DND-41 (cell line): Measurements from ENCODE around the gene CD164L2.
"Not testable (repeated sequence)": the region's sequence is repeated elsewhere in the genome, so short reads cannot be mapped to it uniquely, and the experiment has no call there.

ENCODE experiments used
- ATAC-seq: fragments of 200-7000 bp; cut with Tn5 transposase; 3 replicates; pipeline ENCODE4 v1.9.1; 2021; ENCODE audit warnings: low read depth; ENCODE audit not compliant: insufficient read depth
- DNase-seq: peaks from one replicate; pipeline ENCODE4 v3.0.0-alpha.2; 2020
- H2AFZ ChIP-seq: 2 replicates; pipeline ENCODE4 v1.6.0; 2012; ENCODE audit warnings: low read depth, low read length
- H3K27ac ChIP-seq: 2 replicates; pipeline ENCODE4 v1.5.1; 2012; ENCODE audit warnings: low read length, inconsistent platforms
- H3K27me3 ChIP-seq: fragments of 200-600 bp; sonication (generic); 2 replicates; pipeline ENCODE4 v1.6.0; 2012; ENCODE audit warnings: low read length, mild to moderate bottlenecking, inconsistent platforms; ENCODE audit not compliant: insufficient read depth, poor library complexity
- H3K36me3 ChIP-seq: 2 replicates; pipeline ENCODE4 v1.5.1; 2012; ENCODE audit warnings: low read length, inconsistent platforms; ENCODE audit not compliant: insufficient read depth
- H3K4me1 ChIP-seq: 2 replicates; pipeline ENCODE4 v1.5.1; 2012; ENCODE audit warnings: mild to moderate bottlenecking, low read length; ENCODE audit not compliant: insufficient read depth
- H3K4me2 ChIP-seq: 2 replicates; pipeline ENCODE4 v1.6.0; 2012; ENCODE audit warnings: mild to moderate bottlenecking, moderate library complexity, low read length, inconsistent platforms; ENCODE audit not compliant: insufficient read depth
- H3K4me3 ChIP-seq, 2 experiments: fragments of 200-600 bp in 1 of 2; shearing (Covaris generic) in 1 of 2; 2 replicates each; pipeline ENCODE4 v1.5.1; 2012 to 2016; ENCODE audit warnings: inconsistent platforms in 2 of 2, low read length in 2 of 2, mild to moderate bottlenecking in 2 of 2, low read depth in 1 of 2, moderate library complexity in 1 of 2
- H3K79me2 ChIP-seq: 2 replicates; pipeline ENCODE4 v1.6.0; 2012; ENCODE audit warnings: low read length, inconsistent platforms; ENCODE audit not compliant: insufficient read depth
- H3K9ac ChIP-seq: 2 replicates; pipeline ENCODE4 v1.6.0; 2012; ENCODE audit warnings: low read depth, mild to moderate bottlenecking, inconsistent platforms, low read length, moderate library complexity
- H3K9me3 ChIP-seq: 2 replicates; pipeline ENCODE4 v1.5.1; 2012; ENCODE audit warnings: low read length, moderate library complexity, mild to moderate bottlenecking, inconsistent platforms; ENCODE audit not compliant: insufficient read depth, severe bottlenecking
- H4K20me1 ChIP-seq: 2 replicates; pipeline ENCODE4 v1.6.0; 2012; ENCODE audit warnings: low read length; ENCODE audit not compliant: insufficient read depth
- EZH2 ChIP-seq: IDR thresholded peaks from 3 replicates; pipeline ENCODE4 v1.6.1; 2012; ENCODE audit warnings: borderline replicate concordance, low read depth, mild to moderate bottlenecking, moderate library complexity, low read length, inconsistent platforms; ENCODE audit not compliant: severe bottlenecking
- TF ChIP-seq, protein P1 (sequence below): IDR thresholded peaks from 2 replicates; pipeline ENCODE4 v1.5.1; 2012; ENCODE audit warnings: borderline replicate concordance, low read length, moderate library complexity, mild to moderate bottlenecking; ENCODE audit not compliant: poor library complexity, severe bottlenecking; ENCODE audit errors: extremely low read depth

Gene CD164L2

DNA sequence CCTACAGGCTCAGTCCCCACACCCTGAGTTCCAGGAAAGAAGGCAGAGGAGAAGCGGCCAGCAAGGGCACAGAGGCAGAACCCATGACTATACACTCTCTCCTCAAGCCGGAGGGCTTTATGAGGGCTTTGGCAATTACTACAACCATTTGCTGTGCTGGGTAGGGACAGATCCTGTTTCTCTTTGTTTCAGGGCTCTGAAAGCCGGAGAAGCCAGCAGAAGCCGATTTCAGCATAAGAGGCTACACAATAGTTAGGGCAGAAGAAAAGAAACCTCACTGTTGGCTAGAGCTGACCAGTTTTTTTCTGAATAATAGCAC lies 23.2 kb upstream of the CD164L2 start:
- H4K20me1 ChIP-seq, result no peaks in the 10 kb centered on the region
- no peaks in the 10 kb centered on the region for H3K4me1 ChIP-seq
- no peaks in the 10 kb centered on the region for H3K79me2 ChIP-seq
- DNase-seq, result no peak
- H3K4me2 ChIP-seq, result no peak overlapping the region
- no peak for ATAC-seq
- peaks cover 50% of the 10 kb centered on the region for H3K36me3 ChIP-seq
- TF ChIP-seq, protein P1, sequence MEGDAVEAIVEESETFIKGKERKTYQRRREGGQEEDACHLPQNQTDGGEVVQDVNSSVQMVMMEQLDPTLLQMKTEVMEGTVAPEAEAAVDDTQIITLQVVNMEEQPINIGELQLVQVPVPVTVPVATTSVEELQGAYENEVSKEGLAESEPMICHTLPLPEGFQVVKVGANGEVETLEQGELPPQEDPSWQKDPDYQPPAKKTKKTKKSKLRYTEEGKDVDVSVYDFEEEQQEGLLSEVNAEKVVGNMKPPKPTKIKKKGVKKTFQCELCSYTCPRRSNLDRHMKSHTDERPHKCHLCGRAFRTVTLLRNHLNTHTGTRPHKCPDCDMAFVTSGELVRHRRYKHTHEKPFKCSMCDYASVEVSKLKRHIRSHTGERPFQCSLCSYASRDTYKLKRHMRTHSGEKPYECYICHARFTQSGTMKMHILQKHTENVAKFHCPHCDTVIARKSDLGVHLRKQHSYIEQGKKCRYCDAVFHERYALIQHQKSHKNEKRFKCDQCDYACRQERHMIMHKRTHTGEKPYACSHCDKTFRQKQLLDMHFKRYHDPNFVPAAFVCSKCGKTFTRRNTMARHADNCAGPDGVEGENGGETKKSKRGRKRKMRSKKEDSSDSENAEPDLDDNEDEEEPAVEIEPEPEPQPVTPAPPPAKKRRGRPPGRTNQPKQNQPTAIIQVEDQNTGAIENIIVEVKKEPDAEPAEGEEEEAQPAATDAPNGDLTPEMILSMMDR, result no peak
- TF ChIP-seq EZH2, result no peak
- H2AFZ ChIP-seq, result no peak overlapping the region
- no peaks in the 10 kb centered on the region for H3K9me3 ChIP-seq
- H3K27ac ChIP-seq, result no peak overlapping the region
- H3K4me3 ChIP-seq, result no peak overlapping the region
- H3K9ac ChIP-seq, result no peak overlapping the region
- no peaks in the 10 kb centered on the region for H3K27me3 ChIP-seq

DNA sequence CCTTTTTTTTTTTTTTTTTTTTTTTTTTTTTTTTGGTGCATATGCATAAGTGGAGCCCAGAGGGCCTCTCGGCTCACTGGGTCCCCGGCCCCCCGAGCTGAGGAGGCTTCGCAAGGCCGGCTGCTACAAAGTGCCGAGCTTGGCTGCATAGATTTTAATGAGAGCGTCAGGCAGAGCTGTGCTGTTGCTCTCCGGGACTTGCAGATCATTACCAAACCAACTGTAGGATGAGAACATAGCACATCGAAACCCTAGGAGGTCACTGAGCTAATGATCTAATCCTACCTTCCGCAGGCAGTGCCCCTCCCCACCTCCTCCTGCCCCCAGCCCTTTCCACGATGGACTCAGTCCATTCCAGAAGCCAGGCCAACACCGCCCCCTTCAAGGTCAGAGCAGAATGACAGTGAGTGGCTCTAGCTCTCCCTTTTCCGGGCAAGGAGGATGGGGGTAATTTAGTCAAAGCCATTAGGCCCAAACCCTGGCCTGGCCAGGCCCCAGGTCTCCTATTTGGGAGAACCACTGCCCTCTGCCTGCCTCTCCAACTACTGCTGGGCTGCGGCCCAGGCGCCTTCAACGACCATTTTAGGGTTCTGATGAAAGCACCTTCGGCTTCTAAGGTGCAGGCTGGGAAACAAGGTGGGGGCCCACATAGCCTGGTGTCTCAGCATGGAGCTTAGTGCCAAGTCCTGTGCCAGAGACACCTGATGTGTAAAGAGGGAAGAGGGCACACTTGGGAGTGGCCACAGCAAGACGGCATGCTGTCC lies 22.6 kb upstream of the CD164L2 start:
- not testable (repeated sequence) for H3K4me1 ChIP-seq, H3K27ac ChIP-seq, ATAC-seq, H3K9me3 ChIP-seq, H3K9ac ChIP-seq, H3K4me2 ChIP-seq, H4K20me1 ChIP-seq, DNase-seq, H3K27me3 ChIP-seq, H3K4me3 ChIP-seq, H2AFZ ChIP-seq, H3K79me2 ChIP-seq
- peaks cover 45% of the 10 kb centered on the region for H3K36me3 ChIP-seq

DNA sequence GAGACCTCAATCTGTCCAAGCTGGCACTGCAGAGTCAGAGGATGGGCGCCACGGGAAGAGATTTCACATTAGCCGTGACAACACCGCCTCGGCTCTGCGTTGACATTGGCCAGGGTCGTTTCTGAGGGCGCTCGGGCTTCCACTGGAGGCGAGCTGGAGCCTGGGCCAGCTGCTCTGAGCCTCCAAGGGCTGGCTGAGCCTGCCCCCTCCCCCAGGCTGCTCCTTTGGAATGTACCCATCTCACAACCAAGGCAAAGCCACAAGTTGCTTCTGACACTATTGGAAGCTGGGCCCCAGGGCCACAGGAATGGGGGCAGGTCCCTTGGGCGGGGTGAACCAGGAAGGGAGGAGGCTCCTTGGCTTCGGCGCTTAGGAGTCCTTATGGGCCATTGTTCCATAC lies 21.9 kb upstream of the CD164L2 start:
- DNase-seq (no peak), ATAC-seq (no peak)
- no peaks in the 10 kb centered on the region for H3K4me1 ChIP-seq
- TF ChIP-seq EZH2, result no peak
- TF ChIP-seq, protein P1, result no peak
- H3K79me2 ChIP-seq, result no peaks in the 10 kb centered on the region
- H3K36me3 ChIP-seq, result peaks cover 38% of the 10 kb centered on the region
- no peaks in the 10 kb centered on the region for H3K9me3 ChIP-seq
- no peak overlapping the region for H3K4me2 ChIP-seq
- H3K27me3 ChIP-seq, result no peaks in the 10 kb centered on the region
- H3K4me3 ChIP-seq, result no peak overlapping the region
- no peak overlapping the region for H2AFZ ChIP-seq
- H3K9ac ChIP-seq, result no peak overlapping the region
- no peaks in the 10 kb centered on the region for H4K20me1 ChIP-seq
- no peak overlapping the region for H3K27ac ChIP-seq

DNA sequence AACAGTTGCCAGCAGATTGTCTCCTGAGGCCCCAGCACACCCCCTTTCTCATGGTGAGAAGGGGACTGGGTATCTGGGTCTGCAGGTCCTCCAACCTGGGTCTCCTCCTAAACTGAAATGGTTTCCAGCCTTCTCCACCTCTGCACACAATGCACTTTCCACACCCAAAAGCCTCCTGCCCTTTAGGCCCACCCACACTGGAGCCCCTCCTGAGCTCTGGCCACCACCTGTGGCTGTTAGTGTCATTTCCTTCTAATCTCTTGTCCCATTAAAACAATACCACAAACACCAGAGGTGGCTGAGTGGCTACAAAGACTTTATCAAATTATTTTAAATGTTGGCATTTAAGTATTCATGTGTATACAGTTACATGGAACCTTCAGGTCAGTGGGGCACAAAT lies 20.8 kb upstream of the CD164L2 start:
- H3K27me3 ChIP-seq, result no peaks in the 10 kb centered on the region
- H3K4me1 ChIP-seq, result no peaks in the 10 kb centered on the region
- no peak for TF ChIP-seq EZH2
- TF ChIP-seq, protein P1, result no peak
- peaks cover 31% of the 10 kb centered on the region for H3K36me3 ChIP-seq
- no peak overlapping the region for H3K27ac ChIP-seq
- H4K20me1 ChIP-seq, result no peaks in the 10 kb centered on the region
- DNase-seq (no peak), ATAC-seq (no peak)
- H2AFZ ChIP-seq, result no peak overlapping the region
- H3K4me2 ChIP-seq, result no peak overlapping the region
- no peak overlapping the region for H3K9ac ChIP-seq
- no peaks in the 10 kb centered on the region for H3K9me3 ChIP-seq
- H3K4me3 ChIP-seq, result no peak overlapping the region
- H3K79me2 ChIP-seq, result no peaks in the 10 kb centered on the region
